Activated CD8-positive, alpha-beta memory T cell treated with anti-CD3 and anti-CD28 coated beads, Interleukin-2, amount 10 ng/mL, durations not matched to agents 7 days and 5 days (primary cell): Measurements from ENCODE around the gene RSBN1. TPM values are rescaled to one million over a fixed set of nuclear protein-coding genes. Genes with fewer than 3 reads are reported as not detected.
A peak's percentile ranks its signal among the peaks of the same experiment; 100 is the strongest.

Experiments
- ATAC-seq: fragments of 150-1000 bp; cut with Tn5 transposase; one replicate; pipeline ENCODE4 v1.10.0; 2021; ENCODE audit warnings: moderate library complexity
- CTCF ChIA-PET: fragments of 350-600 bp; sonication (Branson Sonifier 250); formaldehyde crosslinking; loops from one replicate; lab custom pipeline; 2021; ENCODE audit warnings: antibody characterized with exemption; lab: Charles Lee
- DNase-seq: peaks from one replicate; pipeline ENCODE4 v3.0.0-alpha.2; 2020
- H3K27ac Mint-ChIP-seq: one replicate; pipeline ENCODE4 v1.8.0; 2021; ENCODE audit warnings: mild to moderate bottlenecking, mixed read lengths
- H3K27me3 Mint-ChIP-seq: one replicate; pipeline ENCODE4 v1.8.0; 2021; ENCODE audit warnings: mixed read lengths
- H3K36me3 Mint-ChIP-seq: one replicate; pipeline ENCODE4 v1.8.0; 2021; ENCODE audit warnings: mild to moderate bottlenecking, mixed read lengths
- H3K4me1 Mint-ChIP-seq: one replicate; pipeline ENCODE4 v1.8.0; 2021; ENCODE audit warnings: mixed read lengths
- H3K4me3 Mint-ChIP-seq: one replicate; pipeline ENCODE4 v1.8.0; 2021; ENCODE audit warnings: mild to moderate bottlenecking, moderate library complexity, mixed read lengths
- H3K9me3 Mint-ChIP-seq: one replicate; pipeline ENCODE4 v1.8.0; 2022; ENCODE audit warnings: low read depth, mixed read lengths
- total RNA-seq, 2 experiments: library from RNA; stranded (reverse); gene quantifications; one replicate each; pipeline ENCODE4 v1.2.3, GENCODE V29; 2021

RSBN1 gene
- total RNA-seq, 2 experiments from 2014 or later, result 23.7 to 24.9 TPM

DNA sequence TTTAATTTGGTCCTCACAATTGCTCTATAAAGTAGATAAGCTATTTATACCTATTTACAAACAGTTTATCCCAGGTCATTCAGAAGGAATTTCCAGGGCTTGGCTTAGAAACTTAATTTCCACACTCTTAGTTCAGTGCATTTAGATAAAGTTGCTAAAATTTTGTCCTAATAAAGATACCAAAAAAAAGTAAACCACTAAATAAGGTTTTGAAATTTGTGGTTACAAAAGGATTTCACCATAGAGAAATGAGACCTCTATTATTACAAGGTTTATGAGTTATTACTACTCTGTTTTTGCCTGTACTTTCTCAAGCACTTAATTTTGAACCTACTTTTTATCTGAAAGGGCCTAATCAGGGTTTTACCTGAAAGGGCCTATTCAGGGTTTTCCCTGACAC, 36.8 kb upstream of the RSBN1 start:
- Mint-ChIP-seq H3K4me1 (peaks cover 24% of the 10 kb centered on the region), H3K4me3 (no peak overlapping the region), H3K9me3 (no peaks in the 10 kb centered on the region), H3K27me3 (no peaks in the 10 kb centered on the region), H3K36me3 (peaks cover 67% of the 10 kb centered on the region), H3K27ac (no peak overlapping the region)
- CTCF ChIA-PET, result no interaction called here
- no peak for DNase-seq
- ATAC-seq, result no peak

DNA sequence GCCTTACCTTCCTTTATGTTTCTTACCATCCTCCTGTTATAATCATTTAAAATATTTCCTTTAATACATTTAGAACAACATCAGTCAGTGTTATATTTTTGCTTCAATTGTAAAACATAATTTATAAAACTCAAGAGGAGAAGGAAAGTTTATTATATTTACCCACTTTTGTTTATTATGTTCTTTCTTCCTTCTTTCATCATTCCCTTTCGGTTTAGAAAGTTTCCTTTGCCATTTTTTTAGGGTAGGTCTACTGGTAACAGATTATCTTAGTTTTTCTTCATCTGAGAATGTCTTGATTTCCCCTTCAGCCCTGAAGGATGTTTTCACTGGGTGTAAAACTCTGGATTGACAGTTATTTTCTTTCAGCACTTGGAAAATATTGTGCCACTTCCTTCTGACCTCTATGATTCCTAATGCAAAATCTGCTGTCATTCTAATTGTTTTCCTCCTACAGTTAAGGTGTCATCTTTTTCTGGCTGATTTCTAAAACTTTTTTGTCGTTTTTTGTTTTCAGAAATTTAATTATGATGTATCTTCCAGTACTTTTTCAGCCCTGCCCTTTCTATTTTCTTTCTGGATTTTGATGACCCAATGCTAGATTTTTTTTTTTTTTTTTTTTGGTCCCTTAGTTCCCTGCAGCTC, 34.2 kb upstream of the RSBN1 start:
- H3K4me3 Mint-ChIP-seq, result no peak overlapping the region
- H3K4me1 Mint-ChIP-seq, result peaks cover 16% of the 10 kb centered on the region
- H3K27me3 Mint-ChIP-seq, result no peaks in the 10 kb centered on the region
- no peak for DNase-seq
- H3K9me3 Mint-ChIP-seq, result no peaks in the 10 kb centered on the region
- H3K36me3 Mint-ChIP-seq, result peaks cover 72% of the 10 kb centered on the region
- no peak for ATAC-seq
- H3K27ac Mint-ChIP-seq, result no peak overlapping the region
- CTCF ChIA-PET, result no interaction called here

DNA sequence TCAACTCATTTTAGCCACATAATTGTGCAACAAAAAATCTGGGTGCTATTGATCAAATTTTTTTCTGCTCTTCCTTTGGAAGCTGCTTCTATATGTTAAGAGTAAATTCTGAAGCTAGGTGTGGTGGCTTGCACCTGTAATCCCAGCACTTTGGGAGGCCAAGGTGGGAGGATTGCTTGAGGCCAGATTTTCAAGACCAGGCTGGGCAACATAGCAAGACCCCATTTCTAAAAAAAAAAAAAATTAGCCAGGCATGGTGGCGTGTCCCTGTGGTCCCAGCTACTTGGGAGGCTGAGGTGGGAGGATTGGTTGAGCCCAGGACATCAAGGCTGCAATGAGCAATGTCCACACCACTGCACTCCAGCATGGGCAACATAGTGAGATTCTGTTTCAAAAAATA, 24.3 kb upstream of the RSBN1 start:
- DNase-seq (no peak), ATAC-seq (no peak)
- H3K4me3 Mint-ChIP-seq, result no peak overlapping the region
- H3K27me3 Mint-ChIP-seq, result no peaks in the 10 kb centered on the region
- no peak overlapping the region for H3K27ac Mint-ChIP-seq
- H3K9me3 Mint-ChIP-seq, result no peaks in the 10 kb centered on the region
- H3K36me3 Mint-ChIP-seq, result peaks cover 54% of the 10 kb centered on the region
- CTCF ChIA-PET, result interaction anchor here (0.8 to 7.2 kb wide), 13 partner anchors 7 to 142 kb away, joined by 3 to 50 read pairs (median 7); partner anchors contain the start of genes AP4B1, BCL2L15, DCLRE1B and HIPK1
- H3K4me1 Mint-ChIP-seq, result peaks cover 10% of the 10 kb centered on the region

GRCh38 chr1:113835686-113836290, 23.5 kb upstream of the RSBN1 start:
- peaks cover 10% of the 10 kb centered on the region for H3K4me1 Mint-ChIP-seq

GRCh38 chr1:113834716-113835115, 22.4 kb upstream of the RSBN1 start:
- DNase-seq (no peak), ATAC-seq (no peak)
- peaks cover 10% of the 10 kb centered on the region for H3K4me1 Mint-ChIP-seq
- CTCF ChIA-PET, result interaction anchor here (0.7 to 7.2 kb wide), 12 partner anchors 19 to 112 kb away, joined by 3 to 50 read pairs (median 7); partner anchors contain the start of genes AP4B1, BCL2L15, DCLRE1B and HIPK1
- H3K4me3 Mint-ChIP-seq, result no peak overlapping the region
- H3K36me3 Mint-ChIP-seq, result peaks cover 54% of the 10 kb centered on the region
- no peaks in the 10 kb centered on the region for H3K27me3 Mint-ChIP-seq
- H3K27ac Mint-ChIP-seq, result no peak overlapping the region
- H3K9me3 Mint-ChIP-seq, result no peaks in the 10 kb centered on the region

More at GRCh38 chr1:113835686-113836290, 23.5 kb upstream of the RSBN1 start:
- Mint-ChIP-seq H3K4me3 (no peak overlapping the region), H3K9me3 (no peaks in the 10 kb centered on the region), H3K27ac (peak overlapping the region; percentile 12), H3K36me3 (peaks cover 54% of the 10 kb centered on the region), H3K27me3 (no peaks in the 10 kb centered on the region)
- ATAC-seq, result no peak
- DNase-seq, result no peak
- CTCF ChIA-PET, result interaction anchor here (0.8 to 7.2 kb wide), 17 partner anchors 8 to 143 kb away, joined by 3 to 50 read pairs (median 6); partner anchors contain the start of genes AP4B1, BCL2L15, DCLRE1B and HIPK1

DNA sequence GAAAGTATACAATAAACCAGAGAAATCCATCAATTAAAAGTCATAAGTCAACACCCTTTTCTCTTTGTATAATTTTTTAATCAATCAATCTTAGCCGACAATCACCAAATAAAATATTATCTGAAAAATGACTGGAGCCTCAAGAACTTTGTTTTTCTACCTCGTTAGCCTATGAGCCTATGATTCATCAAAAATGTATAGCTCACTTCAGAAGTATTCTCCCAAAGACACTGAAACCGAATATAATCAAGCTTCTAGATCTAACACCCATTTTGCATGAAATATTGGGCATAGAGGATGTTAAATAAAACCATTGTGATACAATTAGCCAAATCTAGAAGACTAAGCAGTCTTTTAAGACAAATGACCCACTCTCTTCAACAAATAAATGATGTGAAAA, 17.8 kb upstream of the RSBN1 start:
- no peaks in the 10 kb centered on the region for H3K4me1 Mint-ChIP-seq
- H3K27ac Mint-ChIP-seq, result no peak overlapping the region
- peaks cover 53% of the 10 kb centered on the region for H3K36me3 Mint-ChIP-seq
- H3K9me3 Mint-ChIP-seq, result no peaks in the 10 kb centered on the region
- DNase-seq (no peak), ATAC-seq (no peak)
- CTCF ChIA-PET, result no interaction called here
- H3K4me3 Mint-ChIP-seq, result no peak overlapping the region
- no peaks in the 10 kb centered on the region for H3K27me3 Mint-ChIP-seq

- Mint-ChIP-seq H3K36me3 (peaks cover 53% of the 10 kb centered on the region), H3K27ac (peak overlapping the region; percentile 4), H3K4me3 (no peak overlapping the region), H3K4me1 (no peaks in the 10 kb centered on the region), H3K9me3 (no peaks in the 10 kb centered on the region), H3K27me3 (no peaks in the 10 kb centered on the region)
- ATAC-seq (no peak), DNase-seq (no peak)
- CTCF ChIA-PET, result no interaction called here
Measured at GRCh38 chr1:113821916-113822315, 9.6 kb upstream of the RSBN1 start.

GRCh38 chr1:113818578-113818977, 6.3 kb upstream of the RSBN1 start:
- H3K4me1 Mint-ChIP-seq, result no peaks in the 10 kb centered on the region
- no peak overlapping the region for H3K27ac Mint-ChIP-seq
- H3K27me3 Mint-ChIP-seq, result no peaks in the 10 kb centered on the region
- DNase-seq (no peak), ATAC-seq (no peak)
- no peak overlapping the region for H3K4me3 Mint-ChIP-seq
- no peaks in the 10 kb centered on the region for H3K9me3 Mint-ChIP-seq
- CTCF ChIA-PET, result interaction anchor here (1.2 kb wide), 1 partner anchor 52 kb away, joined by 3 read pairs; no protein-coding TSS in a partner anchor
- peaks cover 55% of the 10 kb centered on the region for H3K36me3 Mint-ChIP-seq

DNA sequence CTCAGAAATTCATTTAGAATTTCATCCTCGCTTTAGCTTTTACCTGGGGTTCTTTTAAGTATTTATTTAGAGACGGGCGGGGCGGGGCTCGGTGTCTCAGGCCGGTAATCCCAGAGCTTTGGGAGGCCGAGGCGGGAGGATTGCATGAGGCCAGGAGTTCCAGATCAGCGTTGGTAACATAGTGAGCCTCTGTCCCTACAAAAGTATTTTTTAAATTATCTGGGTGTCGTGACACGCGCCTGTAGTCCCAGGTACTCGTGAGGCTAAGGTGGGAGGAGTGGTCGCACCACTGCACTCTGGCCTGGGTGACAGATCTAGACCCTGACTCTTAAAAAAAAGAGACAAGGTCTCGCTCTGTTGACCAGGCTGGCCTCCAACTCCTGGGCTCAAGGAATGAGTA, 942 bp upstream of the RSBN1 start:
- Mint-ChIP-seq H3K36me3 (peaks cover 33% of the 10 kb centered on the region), H3K27ac (peak overlapping the region; percentile 92), H3K9me3 (no peaks in the 10 kb centered on the region), H3K4me1 (peaks cover 28% of the 10 kb centered on the region), H3K4me3 (no peak overlapping the region), H3K27me3 (no peaks in the 10 kb centered on the region)
- ATAC-seq (no peak), DNase-seq (no peak)
- CTCF ChIA-PET, result interaction anchor here (1.4 kb wide), 1 partner anchor 116 kb away, joined by 5 read pairs; the partner anchor contains the start of gene HIPK1

DNA sequence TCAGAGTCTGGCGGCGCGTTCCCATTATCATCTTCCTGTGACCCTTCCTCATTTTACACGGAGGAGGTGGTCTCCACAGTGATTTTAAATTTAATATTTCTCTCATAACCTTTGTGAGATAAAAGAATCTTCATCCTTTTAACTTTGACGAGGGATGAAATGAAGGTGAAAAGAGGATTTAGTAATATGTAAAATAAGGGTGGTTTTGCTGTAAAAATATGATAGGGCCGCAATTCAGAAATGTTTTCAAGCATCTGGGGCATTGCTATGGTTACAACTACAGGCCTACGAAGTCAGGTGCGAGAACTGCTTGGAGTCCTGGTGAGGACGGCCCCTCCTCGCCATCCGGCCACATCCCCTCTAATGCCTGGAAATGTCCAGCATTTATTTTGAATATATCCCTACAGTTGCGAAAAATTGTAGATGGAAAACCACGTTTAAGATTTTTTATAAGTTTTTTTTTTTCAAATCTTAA, 422 bp upstream of the RSBN1 start:
- Mint-ChIP-seq H3K4me1 (peaks cover 28% of the 10 kb centered on the region), H3K4me3 (peak overlapping the region; percentile 83), H3K9me3 (no peaks in the 10 kb centered on the region), H3K27ac (peak overlapping the region; percentile 92), H3K27me3 (no peaks in the 10 kb centered on the region), H3K36me3 (peaks cover 34% of the 10 kb centered on the region)
- DNase-seq, result peak; percentile 49
- no peak for ATAC-seq
- CTCF ChIA-PET, result interaction anchor here (0.7 to 1.4 kb wide), 4 partner anchors 13 to 117 kb away, joined by 3 to 5 read pairs (median 5); partner anchors contain the start of gene HIPK1

DNA sequence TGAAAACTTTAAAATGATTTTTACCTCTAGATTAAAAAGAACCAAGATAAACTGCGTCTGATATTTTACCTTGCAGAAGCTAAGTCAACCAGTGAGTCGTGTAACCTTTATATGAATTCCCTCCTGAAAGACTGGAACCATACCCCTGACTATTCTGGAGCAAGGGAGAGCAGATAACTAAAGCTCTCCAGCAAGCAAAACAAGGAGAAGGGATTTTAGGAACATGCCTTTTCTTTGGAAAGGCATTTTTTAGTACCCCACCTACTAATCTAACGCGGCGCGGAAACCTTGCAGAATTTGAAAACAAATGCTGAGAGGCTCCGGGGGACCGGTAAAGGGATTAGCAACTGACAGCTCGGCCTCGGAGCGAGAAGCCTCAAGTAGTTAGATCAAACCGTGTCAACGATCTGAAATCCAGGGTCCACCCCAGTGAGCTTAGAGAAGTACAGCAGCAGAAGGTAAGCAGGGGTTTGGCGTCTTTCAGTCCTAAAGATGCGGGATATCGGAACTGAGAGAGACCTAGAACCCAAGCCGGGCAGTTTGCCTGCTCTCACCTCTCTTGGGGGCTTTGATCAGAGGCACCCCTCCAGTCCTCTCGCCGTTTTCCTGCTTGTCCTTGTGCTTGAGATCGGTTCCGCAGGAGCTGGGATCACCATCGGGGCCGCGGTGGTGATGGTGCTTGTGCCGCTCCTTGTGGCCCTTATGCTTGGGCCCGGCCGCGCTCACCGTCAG, 954 bp downstream of the RSBN1 start:
- ATAC-seq, result peak; percentile 0

GRCh38 chr1:113809670-113810602, 2.3 kb downstream of the RSBN1 start:
- Mint-ChIP-seq H3K4me3 (peak overlapping the region; percentile 83), H3K27me3 (no peaks in the 10 kb centered on the region), H3K27ac (peak overlapping the region; percentile 65), H3K4me1 (peaks cover 37% of the 10 kb centered on the region), H3K36me3 (peaks cover 33% of the 10 kb centered on the region), H3K9me3 (no peaks in the 10 kb centered on the region)
- DNase-seq, result no peak
- CTCF ChIA-PET, result interaction anchor here (2.0 kb wide), 1 partner anchor 9 kb away, joined by 5 read pairs; no protein-coding TSS in a partner anchor
- ATAC-seq, result no peak

More for the DNA sequence above, 954 bp downstream of the RSBN1 start:
- H3K9me3 Mint-ChIP-seq, result no peaks in the 10 kb centered on the region
- H3K27ac Mint-ChIP-seq, result peak overlapping the region; percentile 92
- CTCF ChIA-PET, result interaction anchor here (0.6 to 2.0 kb wide), 7 partner anchors 10 to 141 kb away, joined by 3 to 7 read pairs (median 5); partner anchors contain the start of gene PHTF1
- no peak for DNase-seq
- peaks cover 28% of the 10 kb centered on the region for H3K4me1 Mint-ChIP-seq
- H3K4me3 Mint-ChIP-seq, result peak overlapping the region; percentile 83
- H3K27me3 Mint-ChIP-seq, result no peaks in the 10 kb centered on the region
- peaks cover 32% of the 10 kb centered on the region for H3K36me3 Mint-ChIP-seq
